ENCODE data around the gene ST13.

DNA sequence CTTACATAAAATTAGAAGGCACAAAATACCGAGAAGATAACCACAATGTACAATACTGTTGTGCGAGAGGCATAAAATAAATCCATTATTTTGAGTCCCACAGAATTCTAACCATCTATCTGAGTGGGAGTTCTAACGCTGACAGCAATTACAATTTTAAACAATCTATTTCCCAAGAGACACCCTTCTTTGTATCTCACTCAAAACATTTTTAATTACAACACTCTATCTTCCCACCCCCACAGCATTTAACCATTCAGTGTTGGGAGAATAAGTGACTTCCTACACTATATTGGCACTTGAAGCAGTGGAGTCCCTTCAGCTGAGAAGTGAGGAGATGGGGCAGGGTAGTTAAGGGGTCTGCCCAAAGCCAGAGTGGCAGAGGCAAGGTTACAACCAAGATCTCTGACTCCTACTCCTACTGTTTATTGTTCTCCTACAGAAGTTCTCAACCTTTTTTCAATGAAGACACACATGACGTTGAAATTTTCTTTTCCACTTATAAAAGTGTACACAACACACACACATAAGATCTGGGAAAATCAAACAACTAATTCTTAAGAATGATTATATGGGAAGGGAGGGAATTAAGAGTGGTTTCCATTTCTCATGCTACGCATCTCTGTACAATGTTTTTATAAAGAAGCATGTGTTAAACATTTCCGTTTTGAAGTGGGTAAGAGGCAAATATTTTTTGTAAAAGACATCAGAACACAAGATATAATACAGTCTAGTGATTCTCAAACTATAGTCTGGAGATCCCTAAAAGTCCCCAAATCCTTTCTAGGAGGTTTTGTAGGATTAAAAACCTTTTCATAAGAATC lies 48.2 kb downstream of the ST13 start:
- TF ChIP-seq POLR2AphosphoS5 (IDR thresholded peaks at IDR 0.05) (no peak), CTCF (IDR thresholded peaks at IDR 0.05) (no peak)

Data from transverse colon (tissue), 4 donors.